Endothelial cell of umbilical vein (primary cell): ENCODE data around the gene KRT74. TPM values are rescaled to one million over a fixed set of nuclear protein-coding genes. Genes with fewer than 3 reads are reported as not detected.

Source experiments
- BruUV-seq: library from RNA; stranded (reverse); fragments of 400-500 nt; replicated peaks from 2 replicates; lab custom pipeline; 2021; lab: Mats Ljungman, UMichigan
- CTCF ChIA-PET: fragments of 300-600, 350-600 bp; sonication (Branson Sonifier 250); formaldehyde crosslinking; loops from one replicate; lab custom pipeline; 2021; ENCODE audit warnings: antibody characterized with exemption, inconsistent platforms; lab: Charles Lee
- POLR2A ChIA-PET: fragments of 300-600, 350-600 bp; sonication (Branson Sonifier 250); formaldehyde crosslinking; loops from one replicate; lab custom pipeline; 2021; ENCODE audit warnings: antibody characterized with exemption, inconsistent platforms; lab: Charles Lee
- DNase-seq: peaks from one replicate; pipeline ENCODE4 v3.0.0-alpha.2; 2011; ENCODE audit warnings: low read depth, low spot score
- FAIRE-seq: peaks from 2 replicates; lab custom pipeline; 2011; peaks lifted over from hg19 to GRCh38; lab: Jason Lieb, UNC
- H2AFZ ChIP-seq: 2 replicates; pipeline ENCODE4 v1.6.0; 2012; ENCODE audit warnings: low read depth, low read length, control low read depth, inconsistent platforms
- H3K27ac ChIP-seq: 2 replicates; pipeline ENCODE4 v1.5.1; 2011; ENCODE audit warnings: low read depth, mild to moderate bottlenecking, control low read depth, low read length, moderate library complexity; ENCODE audit not compliant: insufficient read depth
- H3K27me3 ChIP-seq, 2 experiments: 2 replicates each; pipeline versions ENCODE4 v1.6.0 to v1.6.1; 2011; ENCODE audit warnings: low read length in 2 of 2, mixed read lengths in 1 of 2; ENCODE audit not compliant: control insufficient read depth in 2 of 2, insufficient read depth in 2 of 2
- H3K36me3 ChIP-seq, 2 experiments: 2 replicates in 1 of 2; 3 replicates in 1 of 2; pipeline ENCODE4 v1.5.1; 2011; ENCODE audit warnings: low read length in 2 of 2, mild to moderate bottlenecking in 1 of 2, moderate library complexity in 1 of 2; ENCODE audit not compliant: control insufficient read depth in 2 of 2, insufficient read depth in 2 of 2; ENCODE audit errors: extremely low read depth in 1 of 2
- H3K4me1 ChIP-seq: 3 replicates; pipeline ENCODE4 v1.5.1; 2011; ENCODE audit warnings: mild to moderate bottlenecking, low read length; ENCODE audit not compliant: control insufficient read depth, insufficient read depth; ENCODE audit errors: extremely low read depth
- H3K4me2 ChIP-seq: 2 replicates; pipeline ENCODE4 v1.6.1; 2011; ENCODE audit warnings: low read length, control low read depth, mixed read lengths; ENCODE audit not compliant: insufficient read depth
- H3K4me3 ChIP-seq, 3 experiments: fragments of 200-600 bp in 1 of 3; sonication (generic), shearing (Covaris generic) in 1 of 3; replicated peaks in 1 of 3; 2 replicates each; pipeline ENCODE4 v1.5.1; 2011 to 2016; ENCODE audit warnings: control low read depth in 3 of 3, low read length in 3 of 3, mild to moderate bottlenecking in 2 of 3, inconsistent platforms in 1 of 3, low read depth in 1 of 3, moderate library complexity in 1 of 3; ENCODE audit not compliant: insufficient read depth in 1 of 3
- H3K79me2 ChIP-seq: 2 replicates; pipeline ENCODE4 v1.6.0; 2012; ENCODE audit warnings: low read length, inconsistent platforms; ENCODE audit not compliant: control insufficient read depth, insufficient read depth
- H3K9ac ChIP-seq: replicated peaks from 2 replicates; pipeline ENCODE3; 2011; ENCODE audit warnings: low read length, control low read depth; ENCODE audit not compliant: insufficient read depth; ENCODE audit errors: extremely low read depth
- H3K9me1 ChIP-seq: replicated peaks from 3 replicates; pipeline ENCODE4 v1.6.0; 2011; ENCODE audit warnings: mild to moderate bottlenecking, low read length; ENCODE audit not compliant: control insufficient read depth, insufficient read depth; ENCODE audit errors: extremely low read depth
- H3K9me3 ChIP-seq: replicated peaks from 2 replicates; pipeline ENCODE4 v1.5.1; 2012; ENCODE audit warnings: low read length, inconsistent platforms; ENCODE audit not compliant: control insufficient read depth, insufficient read depth
- H4K20me1 ChIP-seq: replicated peaks from 2 replicates; pipeline ENCODE3; 2011; ENCODE audit warnings: mild to moderate bottlenecking, low read length; ENCODE audit not compliant: control insufficient read depth, insufficient read depth; ENCODE audit errors: extremely low read depth
- EZH2 ChIP-seq: IDR thresholded peaks from 2 replicates; pipeline ENCODE4 v1.6.1; 2012; ENCODE audit warnings: borderline replicate concordance, low read depth, mild to moderate bottlenecking, moderate library complexity, low read length, inconsistent platforms; ENCODE audit not compliant: severe bottlenecking
- FOS ChIP-seq: IDR thresholded peaks from 2 replicates; pipeline ENCODE4 v1.6.1; 2011; ENCODE audit warnings: mild to moderate bottlenecking, low read length, moderate library complexity, borderline replicate concordance; ENCODE audit not compliant: insufficient read depth
- GATA2 ChIP-seq: IDR thresholded peaks from 2 replicates; pipeline ENCODE4 v1.7.0; 2011; ENCODE audit warnings: low read depth, mild to moderate bottlenecking, moderate library complexity, mixed read lengths, low read length; ENCODE audit not compliant: insufficient read length, insufficient read depth
- JUN ChIP-seq: IDR thresholded peaks from 2 replicates; pipeline ENCODE4 v1.6.1; 2011; ENCODE audit warnings: borderline replicate concordance, low read depth; ENCODE audit not compliant: insufficient read length, insufficient read depth
- MYC ChIP-seq: IDR thresholded peaks from one replicate; pipeline ENCODE4 v1.6.1; 2011; ENCODE audit warnings: mild to moderate bottlenecking, low read depth, low read length
- POLR2A ChIP-seq: IDR thresholded peaks from 2 replicates; pipeline ENCODE4 v1.6.1; 2012; ENCODE audit warnings: low read depth, mild to moderate bottlenecking, control low read depth, low read length
- POLR2AphosphoS5 ChIP-seq: IDR thresholded peaks from 2 replicates; pipeline ENCODE4 v1.6.1; 2012; ENCODE audit warnings: low read depth, mild to moderate bottlenecking, control low read depth, low read length, moderate library complexity; ENCODE audit not compliant: insufficient read depth
- dilution Hi-C: fragments of 300-500 bp; cut with MboI; formaldehyde crosslinking; loops from one replicate; pipeline ENCODE4 v1.15.0; 2019; ENCODE audit warnings: low sequenced_read_pairs; ENCODE audit not compliant: extremely low pct_ligation_motif_present
- intact Hi-C: fragments of 100-400 bp; cut with micrococcal nuclease; formaldehyde crosslinking; loops from one replicate; pipeline ENCODE4 v1.10.0; 2022
- polyA plus RNA-seq, 4 experiments: library from polyadenylated mRNA; depleted of rRNA in 3 of 4; stranded (reverse) in 3 of 4; unstranded in 1 of 4; fragments of >200 nt; gene quantifications; 2 replicates each; pipeline versions ENCODE4 v1.2.1 to v1.2.3, GENCODE V29; 2011 to 2012; ENCODE audit warnings: missing spikeins in 1 of 4
- total RNA-seq: library from RNA; stranded (reverse); gene quantifications from 2 replicates; pipeline ENCODE4 v1.2.3, GENCODE V29; 2021
- TF ChIP-seq, protein P1 (sequence below), 2 donors: IDR thresholded peaks; 1 replicate in 1 of 2; 2 replicates in 1 of 2; pipeline ENCODE4 v1.5.1; 2011; ENCODE audit warnings: low read length in 2 of 2, mild to moderate bottlenecking in 2 of 2, moderate library complexity in 2 of 2, control low read depth in 1 of 2, inconsistent platforms in 1 of 2, low read depth in 1 of 2; ENCODE audit not compliant: insufficient read depth in 1 of 2; ENCODE audit errors: extremely low read depth in 1 of 2
- TF ChIP-seq, protein P2 (sequence below): IDR thresholded peaks from 2 replicates; pipeline ENCODE4 v1.6.1; 2011; ENCODE audit not compliant: insufficient read depth, insufficient read length

KRT74 gene
- total and polyA plus RNA-seq, 2 donors (not counting 3 experiments of a cell fraction or from before 2014, with no cell fraction given): not detected

DNA sequence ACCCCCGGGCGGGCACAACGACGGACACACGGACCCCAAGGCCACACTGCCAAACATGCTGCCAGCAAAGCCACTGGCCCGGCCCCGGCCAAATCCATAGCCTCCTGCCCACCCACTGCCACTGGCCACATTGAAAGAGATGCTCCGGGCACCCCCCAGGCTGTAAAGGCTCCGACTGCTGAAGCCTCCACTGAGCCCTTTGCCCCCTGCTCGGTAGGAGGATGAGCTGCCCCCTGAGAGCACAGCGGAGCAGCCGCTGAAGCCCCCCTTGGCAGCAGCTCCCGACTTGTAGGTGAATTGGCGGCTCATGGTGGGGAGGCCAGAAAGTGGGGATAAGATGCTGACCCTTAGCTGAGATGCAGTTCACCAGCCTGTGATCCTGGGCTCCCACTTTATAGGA lies 44.6 kb upstream of the KRT74 start, which contains the start of gene KRT73:
KRT73 (minus strand) TSS at position 344 of the 400 bp plus-strand sequence; CDS start at position 309, 35 bp downstream.
- Histone ChIP-seq H3K9ac (no peak within 1 kb of the TSS), H3K36me3 (no peaks in the 10 kb centered on the region), H3K79me2 (no peaks in the 10 kb centered on the region), H3K9me1 (no peaks in the 10 kb centered on the region), H4K20me1 (no peaks in the 10 kb centered on the region), H2AFZ (no peak within 1 kb of the TSS), H3K4me2 (no peak within 1 kb of the TSS), H3K9me3 (no peaks in the 10 kb centered on the region), H3K4me1 (no peaks in the 10 kb centered on the region), H3K27ac (no peak within 1 kb of the TSS), H3K27me3 (peaks cover 2 to 7% of the 10 kb centered on the region in 2 experiments), H3K4me3 (no peak within 1 kb of the TSS)
- CTCF ChIA-PET: interaction anchor here (1.1 kb wide), 1 partner anchor 261 kb away, joined by 3 read pairs; no protein-coding TSS in a partner anchor
- FAIRE-seq (no peak), DNase-seq (no peak)
- BruUV-seq: no TSS peak
- POLR2A ChIA-PET: no interaction called here
- TF ChIP-seq, protein P1, sequence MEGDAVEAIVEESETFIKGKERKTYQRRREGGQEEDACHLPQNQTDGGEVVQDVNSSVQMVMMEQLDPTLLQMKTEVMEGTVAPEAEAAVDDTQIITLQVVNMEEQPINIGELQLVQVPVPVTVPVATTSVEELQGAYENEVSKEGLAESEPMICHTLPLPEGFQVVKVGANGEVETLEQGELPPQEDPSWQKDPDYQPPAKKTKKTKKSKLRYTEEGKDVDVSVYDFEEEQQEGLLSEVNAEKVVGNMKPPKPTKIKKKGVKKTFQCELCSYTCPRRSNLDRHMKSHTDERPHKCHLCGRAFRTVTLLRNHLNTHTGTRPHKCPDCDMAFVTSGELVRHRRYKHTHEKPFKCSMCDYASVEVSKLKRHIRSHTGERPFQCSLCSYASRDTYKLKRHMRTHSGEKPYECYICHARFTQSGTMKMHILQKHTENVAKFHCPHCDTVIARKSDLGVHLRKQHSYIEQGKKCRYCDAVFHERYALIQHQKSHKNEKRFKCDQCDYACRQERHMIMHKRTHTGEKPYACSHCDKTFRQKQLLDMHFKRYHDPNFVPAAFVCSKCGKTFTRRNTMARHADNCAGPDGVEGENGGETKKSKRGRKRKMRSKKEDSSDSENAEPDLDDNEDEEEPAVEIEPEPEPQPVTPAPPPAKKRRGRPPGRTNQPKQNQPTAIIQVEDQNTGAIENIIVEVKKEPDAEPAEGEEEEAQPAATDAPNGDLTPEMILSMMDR (IDR thresholded peaks at IDR 0.05; ENCODE audit: extremely low read depth in 1 of 2, insufficient read depth in 1 of 2, low read depth in 1 of 2, low read length in 2 of 2): no peak
- TF ChIP-seq FOS (no peak), JUN (no peak), MYC (no peak), POLR2AphosphoS5 (no peak), POLR2A (no peak), EZH2 (no peak), GATA2 (no peak)
- TF ChIP-seq, protein P2, sequence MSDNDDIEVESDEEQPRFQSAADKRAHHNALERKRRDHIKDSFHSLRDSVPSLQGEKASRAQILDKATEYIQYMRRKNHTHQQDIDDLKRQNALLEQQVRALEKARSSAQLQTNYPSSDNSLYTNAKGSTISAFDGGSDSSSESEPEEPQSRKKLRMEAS: no peak
- intact Hi-C loops (no loop called here), dilution Hi-C loops (no loop called here)
